Panc1 (cell line): ENCODE data around the gene GPC6. TPM values are rescaled to one million over a fixed set of nuclear protein-coding genes. Genes with fewer than 3 reads are reported as not detected.

Source experiments
- ATAC-seq: fragments of 200-7000 bp; cut with Tn5 transposase; 2 replicates; pipeline ENCODE4 v1.9.1; 2020; ENCODE audit warnings: mild to moderate bottlenecking, moderate library complexity
- BruUV-seq: library from RNA; stranded (reverse); fragments of 400-500 nt; replicated peaks from 2 replicates; lab custom pipeline; 2021; lab: Mats Ljungman, UMichigan
- CTCF ChIA-PET: fragments of 300-600 bp; sonication (Branson Sonifier 250); formaldehyde crosslinking; loops from one replicate; lab custom pipeline; 2022; ENCODE audit warnings: antibody characterized with exemption; lab: Charles Lee
- POLR2A ChIA-PET: fragments of 300-600 bp; sonication (Branson Sonifier 250); formaldehyde crosslinking; loops from one replicate; lab custom pipeline; 2022; ENCODE audit warnings: antibody characterized with exemption; lab: Charles Lee
- DNase-seq: peaks from one replicate; pipeline ENCODE4 v3.0.0-alpha.2; 2010; ENCODE audit warnings: low read depth, low spot score
- H3K27ac ChIP-seq: 2 replicates; pipeline ENCODE4 v1.5.1; 2011; ENCODE audit warnings: mild to moderate bottlenecking, low read length, inconsistent platforms
- H3K27me3 ChIP-seq: fragments of 200-500 bp; sonication (Bioruptor generic); 2 replicates; pipeline ENCODE4 v1.6.0; 2014; ENCODE audit warnings: low read length, inconsistent platforms; ENCODE audit not compliant: control insufficient read depth, insufficient read depth
- H3K36me3 ChIP-seq: fragments of 200-500 bp; sonication (Bioruptor generic); 2 replicates; pipeline ENCODE4 v1.5.1; 2014; ENCODE audit warnings: inconsistent platforms, mild to moderate bottlenecking, low read length, moderate library complexity; ENCODE audit not compliant: control insufficient read depth, insufficient read depth
- H3K4me1 ChIP-seq: 2 replicates; pipeline ENCODE4 v1.5.1; 2011; ENCODE audit warnings: inconsistent platforms, mild to moderate bottlenecking, low read length, moderate library complexity; ENCODE audit not compliant: control insufficient read depth, insufficient read depth
- H3K4me3 ChIP-seq, 2 experiments: 2 replicates each; pipeline ENCODE4 v1.5.1; 2011 to 2012; ENCODE audit warnings: low read depth in 2 of 2, low read length in 2 of 2, mild to moderate bottlenecking in 2 of 2, inconsistent platforms in 1 of 2, moderate library complexity in 1 of 2
- H3K9me3 ChIP-seq: fragments of 200-500 bp; sonication (Bioruptor generic); 2 replicates; pipeline ENCODE4 v1.5.1; 2014; ENCODE audit warnings: low read depth, mild to moderate bottlenecking, inconsistent platforms, low read length, moderate library complexity; ENCODE audit not compliant: control insufficient read depth, insufficient read depth
- CTCF ChIP-seq: fragments of 450-650 bp; IDR thresholded peaks from 2 replicates; pipeline ENCODE4 v1.5.1; 2017; ENCODE audit warnings: mild to moderate bottlenecking
- POLR2AphosphoS5 ChIP-seq: IDR thresholded peaks from 2 replicates; pipeline ENCODE4 v1.6.1; 2012; ENCODE audit warnings: mild to moderate bottlenecking, low read depth, low read length, moderate library complexity
- REST ChIP-seq, 2 experiments: IDR thresholded peaks; 2 replicates each; pipeline ENCODE4 v1.6.1; 2011 to 2012; ENCODE audit warnings: low read depth in 2 of 2, control low read depth in 1 of 2, low read length in 1 of 2, mild to moderate bottlenecking in 1 of 2, moderate library complexity in 1 of 2; ENCODE audit not compliant: insufficient read depth in 1 of 2
- SIN3A ChIP-seq: IDR thresholded peaks from 2 replicates; pipeline ENCODE4 v1.6.1; 2012; ENCODE audit warnings: low read depth, mild to moderate bottlenecking, low read length, moderate library complexity, borderline replicate concordance; ENCODE audit not compliant: insufficient read depth
- TCF7L2 ChIP-seq: IDR thresholded peaks from 2 replicates; pipeline ENCODE4 v1.6.1; 2011; ENCODE audit warnings: mild to moderate bottlenecking, low read depth, low read length, inconsistent platforms
- in situ Hi-C: cut with HindIII; loops from 2 replicates; pipeline ENCODE4 v1.10.0; 2016; ENCODE audit warnings: low sequenced_read_pairs, low pct_unique_long_range_greater_than_20kb
- intact Hi-C: fragments of 100-400 bp; cut with micrococcal nuclease; formaldehyde crosslinking; loops from one replicate; pipeline ENCODE4 v1.10.0; 2022; ENCODE audit not compliant: unreplicated experiment
- total RNA-seq: library from RNA; stranded (reverse); gene quantifications from one replicate; pipeline ENCODE4 v1.2.1, GENCODE V29; 2021; ENCODE audit not compliant: unreplicated experiment

GPC6 gene
- total RNA-seq, 1 experiment from 2014 or later = 4.8 TPM

- no peak for TF ChIP-seq CTCF
- no peak for TF ChIP-seq TCF7L2
- TF ChIP-seq REST (IDR thresholded peaks at IDR 0.05; ENCODE audit: insufficient read depth in 1 of 2, low read depth in 2 of 2, low read length in 1 of 2) = no peak
- no peak for TF ChIP-seq POLR2AphosphoS5
- TF ChIP-seq SIN3A = no peak
- in situ Hi-C loops = no loop called here
- ChIA-PET CTCF (no interaction called here), POLR2A (no interaction called here)
- no peak overlapping the region for H3K4me3 ChIP-seq
- no peaks in the 10 kb centered on the region for H3K27me3 ChIP-seq
- no TSS peak for BruUV-seq
- H3K4me1 ChIP-seq = no peaks in the 10 kb centered on the region
- ATAC-seq = no peak
- no peak for DNase-seq
- H3K36me3 ChIP-seq = no peaks in the 10 kb centered on the region
- intact Hi-C loops = no loop called here
- H3K9me3 ChIP-seq = no peaks in the 10 kb centered on the region
- H3K27ac ChIP-seq = no peak overlapping the region
These were observed 335.1 kb downstream of the GPC6 start for GRCh38 chr13:93561576-93562225.

- POLR2A ChIA-PET = no interaction called here
- no TSS peak for BruUV-seq
- no peak for TF ChIP-seq REST (IDR thresholded peaks at IDR 0.05; ENCODE audit: insufficient read depth in 1 of 2, low read depth in 2 of 2, low read length in 1 of 2)
- TF ChIP-seq CTCF = no peak
- no peak for TF ChIP-seq POLR2AphosphoS5
- TF ChIP-seq TCF7L2 = no peak
- TF ChIP-seq SIN3A = no peak
These were observed 336.1 kb downstream of the GPC6 start for GRCh38 chr13:93562676-93563075.

More at GRCh38 chr13:93562676-93563075, 336.1 kb downstream of the GPC6 start:
- intact Hi-C loops = no loop called here
- CTCF ChIA-PET = no interaction called here
- ATAC-seq (no peak), DNase-seq (no peak)
- in situ Hi-C loops = no loop called here
- Histone ChIP-seq H3K36me3 (no peaks in the 10 kb centered on the region), H3K4me3 (no peak overlapping the region), H3K27me3 (no peaks in the 10 kb centered on the region), H3K27ac (no peak overlapping the region), H3K9me3 (no peaks in the 10 kb centered on the region), H3K4me1 (no peaks in the 10 kb centered on the region)
